Activated CD4-positive, alpha-beta T cell treated with anti-CD3 and anti-CD28 coated beads for 36 hours (primary cell): ENCODE measurements around the gene IFNAR1. TPM values are rescaled to one million over a fixed set of nuclear protein-coding genes. Genes with fewer than 3 reads are reported as not detected.
A peak's percentile ranks its signal among the peaks of the same experiment; 100 is the strongest.

ENCODE experiments used
- ATAC-seq: fragments of 200-7000 bp; cut with Tn5 transposase; one replicate; pipeline ENCODE4 v1.10.0; 2021; ENCODE audit warnings: mild to moderate bottlenecking, moderate library complexity
- CTCF ChIA-PET: fragments of 350-600 bp; sonication (Branson Sonifier 250); formaldehyde crosslinking; loops from one replicate; lab custom pipeline; 2021; ENCODE audit warnings: antibody characterized with exemption; lab: Charles Lee
- POLR2A ChIA-PET: fragments of 350-600 bp; sonication (Branson Sonifier 250); formaldehyde crosslinking; loops from one replicate; lab custom pipeline; 2021; ENCODE audit warnings: antibody characterized with exemption, inconsistent platforms; lab: Charles Lee
- DNase-seq: peaks from one replicate; pipeline ENCODE4 v3.0.0-alpha.2; 2020
- H3K27ac Mint-ChIP-seq: one replicate; pipeline ENCODE4 v1.8.0; 2021; ENCODE audit warnings: mixed read lengths
- H3K27me3 Mint-ChIP-seq: one replicate; pipeline ENCODE4 v1.8.0; 2021; ENCODE audit warnings: mixed read lengths
- H3K36me3 Mint-ChIP-seq: one replicate; pipeline ENCODE4 v1.8.0; 2021; ENCODE audit warnings: low read depth, mixed read lengths
- H3K4me1 Mint-ChIP-seq: one replicate; pipeline ENCODE4 v1.8.0; 2021; ENCODE audit warnings: mixed read lengths
- H3K4me3 Mint-ChIP-seq: one replicate; pipeline ENCODE4 v1.8.0; 2021; ENCODE audit warnings: mild to moderate bottlenecking, moderate library complexity, mixed read lengths
- H3K9me3 Mint-ChIP-seq: one replicate; pipeline ENCODE4 v1.8.0; 2021; ENCODE audit warnings: low read depth, mixed read lengths
- intact Hi-C, 2 experiments: fragments of 100-400 bp; cut with DNase I in 1 of 2; cut with micrococcal nuclease in 1 of 2; formaldehyde crosslinking; loops; one replicate each; pipeline versions ENCODE4 v1.14.2 to v1.15.1; 2022 to 2024; cut with DNase I, micrococcal nuclease
- total RNA-seq, 2 experiments: library from RNA; stranded (reverse); gene quantifications; one replicate each; pipeline ENCODE4 v1.2.3, GENCODE V29; 2021

Gene IFNAR1
- total RNA-seq, 2 experiments from 2014 or later, result 21.8 to 29.6 TPM

GRCh38 chr21:33292724-33293123, 32.0 kb upstream of the IFNAR1 start:
- Mint-ChIP-seq H3K36me3 (peaks cover 46% of the 10 kb centered on the region), H3K27ac (no peak overlapping the region), H3K9me3 (no peaks in the 10 kb centered on the region), H3K27me3 (no peaks in the 10 kb centered on the region), H3K4me3 (no peak overlapping the region), H3K4me1 (peaks cover 26% of the 10 kb centered on the region)
- POLR2A ChIA-PET, result interaction anchor here (0.6 kb wide), 1 partner anchor 358 kb away, joined by 3 read pairs; no protein-coding TSS in a partner anchor
- CTCF ChIA-PET, result interaction anchor here (0.6 to 1.9 kb wide), 2 partner anchors 93 to 96 kb away, joined by 4 to 5 read pairs; no protein-coding TSS in a partner anchor
- intact Hi-C loops, result no loop called here
- ATAC-seq (no peak), DNase-seq (no peak)

DNA sequence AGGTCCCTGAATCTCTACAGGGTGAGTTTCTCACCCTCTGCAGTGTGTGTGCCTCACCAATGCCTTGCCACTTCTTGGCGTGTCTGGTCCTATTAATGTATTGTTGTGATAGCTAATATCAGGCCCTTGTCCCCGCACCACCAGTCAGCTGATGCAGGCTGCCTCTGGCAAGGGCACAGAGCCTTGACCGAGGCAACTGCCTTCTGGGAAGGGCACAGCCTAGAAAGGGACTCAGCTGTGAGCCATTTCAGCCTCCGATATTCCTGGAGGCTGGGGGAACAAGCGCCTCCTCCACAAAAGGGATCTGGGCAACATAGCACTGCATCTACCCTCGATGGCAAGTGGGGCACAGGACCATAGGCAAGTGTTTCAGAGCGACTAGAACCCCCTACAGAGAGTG, 31.6 kb upstream of the IFNAR1 start:
- Mint-ChIP-seq H3K4me3 (no peak overlapping the region), H3K27me3 (no peaks in the 10 kb centered on the region), H3K4me1 (peaks cover 30% of the 10 kb centered on the region), H3K36me3 (peaks cover 45% of the 10 kb centered on the region), H3K27ac (peak overlapping the region; percentile 61), H3K9me3 (no peaks in the 10 kb centered on the region)
- CTCF ChIA-PET, result interaction anchor here (0.6 to 1.9 kb wide), 2 partner anchors 93 to 96 kb away, joined by 4 to 5 read pairs; no protein-coding TSS in a partner anchor
- intact Hi-C loops, result no loop called here
- no peak for DNase-seq
- POLR2A ChIA-PET, result interaction anchor here (1.0 kb wide), 1 partner anchor 32 kb away, joined by 5 read pairs; the partner anchor contains the start of gene IFNAR1
- no peak for ATAC-seq

DNA sequence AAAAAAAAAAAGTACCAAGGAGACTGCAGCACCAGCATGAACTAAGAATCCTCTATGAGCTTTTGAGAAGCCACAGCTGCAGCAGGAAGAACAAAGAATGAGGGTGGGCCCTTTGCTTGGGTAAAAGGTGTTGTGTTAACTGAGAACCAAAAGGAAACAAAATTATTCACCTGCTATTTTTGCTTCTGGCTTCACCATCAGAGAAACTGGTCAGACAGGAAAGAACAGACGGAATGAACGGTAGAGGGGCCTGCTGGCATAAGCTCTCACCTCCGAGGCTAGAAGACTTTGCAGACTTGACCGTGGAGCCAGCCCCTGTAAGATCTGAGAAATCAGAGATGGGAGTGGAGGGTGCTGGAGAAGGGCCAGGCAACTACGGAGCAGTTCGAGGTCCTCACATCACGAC, 31.0 kb upstream of the IFNAR1 start:
- ChIA-PET CTCF (interaction anchor here (0.7 to 1.2 kb wide), 3 partner anchors 19 to 324 kb away, joined by 3 to 4 read pairs (median 4); no protein-coding TSS in a partner anchor), POLR2A (interaction anchor here (0.6 to 1.0 kb wide), 4 partner anchors 31 to 292 kb away, joined by 3 to 6 read pairs (median 4); partner anchors contain the start of gene IFNAR1)
- H3K27ac Mint-ChIP-seq, result peak overlapping the region; percentile 61
- H3K4me1 Mint-ChIP-seq, result peaks cover 35% of the 10 kb centered on the region
- DNase-seq, result no peak
- peak; percentile 40 for ATAC-seq
- no peak overlapping the region for H3K4me3 Mint-ChIP-seq
- intact Hi-C loops, result no loop called here
- no peaks in the 10 kb centered on the region for H3K9me3 Mint-ChIP-seq
- peaks cover 43% of the 10 kb centered on the region for H3K36me3 Mint-ChIP-seq
- no peaks in the 10 kb centered on the region for H3K27me3 Mint-ChIP-seq

DNA sequence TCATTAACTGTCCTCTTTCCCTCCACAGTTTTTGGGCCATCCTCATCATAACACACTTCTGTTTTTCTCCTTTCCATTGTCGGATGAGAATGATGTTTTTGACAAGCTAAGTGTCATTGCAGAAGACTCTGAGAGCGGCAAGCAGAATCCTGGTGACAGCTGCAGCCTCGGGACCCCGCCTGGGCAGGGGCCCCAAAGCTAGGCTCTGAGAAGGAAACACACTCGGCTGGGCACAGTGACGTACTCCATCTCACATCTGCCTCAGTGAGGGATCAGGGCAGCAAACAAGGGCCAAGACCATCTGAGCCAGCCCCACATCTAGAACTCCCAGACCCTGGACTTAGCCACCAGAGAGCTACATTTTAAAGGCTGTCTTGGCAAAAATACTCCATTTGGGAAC, 28.6 kb upstream of the IFNAR1 start:
- ChIA-PET CTCF (no interaction called here), POLR2A (interaction anchor here (0.6 kb wide), 1 partner anchor 217 kb away, joined by 3 read pairs; no protein-coding TSS in a partner anchor)
- peaks cover 44% of the 10 kb centered on the region for H3K36me3 Mint-ChIP-seq
- peaks cover 57% of the 10 kb centered on the region for H3K4me1 Mint-ChIP-seq
- H3K27ac Mint-ChIP-seq, result no peak overlapping the region
- DNase-seq, result no peak
- H3K27me3 Mint-ChIP-seq, result no peaks in the 10 kb centered on the region
- no peak overlapping the region for H3K4me3 Mint-ChIP-seq
- intact Hi-C loops, result no loop called here
- no peaks in the 10 kb centered on the region for H3K9me3 Mint-ChIP-seq
- ATAC-seq, result no peak

DNA sequence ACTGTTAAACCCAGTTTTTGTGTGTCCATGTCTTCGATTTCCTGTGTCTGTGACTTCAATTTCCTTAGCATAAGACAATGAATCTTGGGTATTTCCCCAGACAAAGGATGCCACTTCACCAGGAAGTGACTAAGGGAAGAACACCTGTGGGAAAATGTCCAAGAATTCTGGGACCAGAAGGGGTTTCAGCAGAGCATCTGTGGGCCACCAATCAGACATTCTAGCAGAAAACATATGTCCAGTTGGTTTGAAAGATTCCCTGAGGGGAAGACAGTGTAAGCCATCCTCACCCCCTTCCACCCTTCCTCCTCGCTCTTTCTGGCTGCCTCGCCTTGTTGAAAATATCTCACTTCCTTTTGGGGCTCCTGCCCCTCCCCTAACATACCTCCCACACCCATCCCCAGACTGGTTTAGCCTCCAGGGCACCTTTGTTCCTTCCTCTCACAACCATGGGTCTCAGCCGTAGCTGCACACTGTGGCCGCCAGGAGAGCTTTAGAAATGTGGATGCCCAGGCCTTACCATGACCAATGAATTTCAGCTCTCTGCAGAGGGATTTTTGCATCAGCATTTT, 25.5 kb upstream of the IFNAR1 start:
- POLR2A ChIA-PET, result interaction anchor here (0.7 to 1.0 kb wide), 2 partner anchors 26 to 505 kb away, joined by 3 to 6 read pairs; partner anchors contain the start of gene IFNAR1
- Mint-ChIP-seq H3K9me3 (no peaks in the 10 kb centered on the region), H3K27ac (peak overlapping the region; percentile 85), H3K27me3 (no peaks in the 10 kb centered on the region), H3K4me3 (peak overlapping the region; percentile 19), H3K4me1 (peaks cover 44% of the 10 kb centered on the region), H3K36me3 (peaks cover 27% of the 10 kb centered on the region)
- CTCF ChIA-PET, result interaction anchor here (0.6 to 3.1 kb wide), 19 partner anchors 9 to 1064 kb away, joined by 3 to 15 read pairs (median 4); partner anchors contain the start of gene IFNAR1
- intact Hi-C loops, result no loop called here
- ATAC-seq, result peak; percentile 90
- peak; percentile 69 for DNase-seq

DNA sequence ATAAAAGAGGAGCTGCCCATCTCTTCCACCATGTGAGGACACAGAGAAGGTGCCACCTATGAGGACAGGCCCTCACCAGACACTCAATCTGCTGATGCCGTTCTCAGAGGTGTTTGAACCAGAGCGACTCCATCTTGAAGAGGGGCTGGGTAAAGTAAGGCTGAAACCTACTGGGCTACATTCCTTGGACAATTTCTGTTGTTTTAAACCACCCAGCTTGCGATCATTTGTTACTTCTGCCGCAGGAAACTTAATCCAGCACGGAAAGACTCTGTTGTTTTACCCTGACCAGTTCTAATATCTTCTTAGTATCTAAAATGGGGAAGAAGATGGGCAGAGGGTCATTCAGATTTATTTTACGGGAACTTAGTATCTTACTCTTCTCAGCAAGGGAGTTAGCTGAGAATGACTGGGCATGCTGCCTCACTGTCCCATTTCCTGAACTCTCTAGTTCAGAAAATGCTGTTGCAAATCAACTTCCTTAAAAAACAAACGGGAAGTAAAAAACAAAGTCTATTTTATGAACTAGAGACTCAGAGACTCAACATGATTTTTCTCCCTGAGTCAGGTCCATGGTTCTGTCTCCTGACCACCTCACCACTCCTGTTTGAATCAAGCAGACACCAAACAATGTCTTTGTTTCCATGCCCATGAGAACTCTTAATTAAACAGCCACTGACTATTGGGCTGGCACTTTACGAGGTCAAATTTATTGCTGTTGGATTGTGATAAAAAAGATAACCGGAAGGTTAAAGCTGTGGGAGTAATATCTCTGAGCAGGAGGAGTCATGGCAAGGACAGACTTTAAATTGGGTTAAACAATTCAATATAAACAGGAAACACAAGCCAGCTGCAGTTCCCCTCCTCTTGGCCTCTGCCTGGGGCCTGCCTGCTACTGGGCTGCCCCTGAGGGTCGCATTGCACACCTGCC, 23.8 kb upstream of the IFNAR1 start:
- Mint-ChIP-seq H3K4me3 (no peak overlapping the region), H3K36me3 (peaks cover 21% of the 10 kb centered on the region), H3K9me3 (no peaks in the 10 kb centered on the region), H3K27me3 (no peaks in the 10 kb centered on the region), H3K4me1 (peaks cover 45% of the 10 kb centered on the region), H3K27ac (peak overlapping the region; percentile 53)
- no peak for DNase-seq
- POLR2A ChIA-PET, result no interaction called here
- no peak for ATAC-seq
- intact Hi-C loops, result no loop called here
- CTCF ChIA-PET, result interaction anchor here (0.5 to 3.1 kb wide), 10 partner anchors 10 to 459 kb away, joined by 3 to 15 read pairs (median 4); partner anchors contain the start of gene IFNAR1

GRCh38 chr21:33301632-33302002, 23.2 kb upstream of the IFNAR1 start:
- POLR2A ChIA-PET, result no interaction called here

GRCh38 chr21:33302055-33302454, 22.7 kb upstream of the IFNAR1 start:
- ChIA-PET CTCF (interaction anchor here (0.6 to 0.9 kb wide), 2 partner anchors 15 to 29 kb away, joined by 3 read pairs; no protein-coding TSS in a partner anchor), POLR2A (no interaction called here)
- Mint-ChIP-seq H3K4me1 (peaks cover 45% of the 10 kb centered on the region), H3K36me3 (peaks cover 13% of the 10 kb centered on the region), H3K4me3 (no peak overlapping the region), H3K27ac (no peak overlapping the region), H3K9me3 (no peaks in the 10 kb centered on the region), H3K27me3 (no peaks in the 10 kb centered on the region)
- DNase-seq (no peak), ATAC-seq (no peak)
- intact Hi-C loops, result no loop called here

More at GRCh38 chr21:33301632-33302002, 23.2 kb upstream of the IFNAR1 start:
- peaks cover 14% of the 10 kb centered on the region for H3K36me3 Mint-ChIP-seq
- DNase-seq (no peak), ATAC-seq (no peak)
- CTCF ChIA-PET, result interaction anchor here (0.6 to 0.9 kb wide), 2 partner anchors 15 to 29 kb away, joined by 3 read pairs; no protein-coding TSS in a partner anchor
- no peak overlapping the region for H3K27ac Mint-ChIP-seq
- no peaks in the 10 kb centered on the region for H3K27me3 Mint-ChIP-seq
- H3K4me3 Mint-ChIP-seq, result no peak overlapping the region
- peaks cover 45% of the 10 kb centered on the region for H3K4me1 Mint-ChIP-seq
- intact Hi-C loops, result no loop called here
- no peaks in the 10 kb centered on the region for H3K9me3 Mint-ChIP-seq

GRCh38 chr21:33302796-33303195, 22.0 kb upstream of the IFNAR1 start:
- H3K9me3 Mint-ChIP-seq, result no peaks in the 10 kb centered on the region
- DNase-seq (no peak), ATAC-seq (no peak)
- POLR2A ChIA-PET, result no interaction called here
- no peak overlapping the region for H3K4me3 Mint-ChIP-seq
- H3K36me3 Mint-ChIP-seq, result peaks cover 9% of the 10 kb centered on the region
- intact Hi-C loops, result no loop called here
- CTCF ChIA-PET, result interaction anchor here (0.7 to 1.0 kb wide), 2 partner anchors 17 to 467 kb away, joined by 3 read pairs; no protein-coding TSS in a partner anchor
- peaks cover 40% of the 10 kb centered on the region for H3K4me1 Mint-ChIP-seq
- no peaks in the 10 kb centered on the region for H3K27me3 Mint-ChIP-seq
- H3K27ac Mint-ChIP-seq, result no peak overlapping the region

DNA sequence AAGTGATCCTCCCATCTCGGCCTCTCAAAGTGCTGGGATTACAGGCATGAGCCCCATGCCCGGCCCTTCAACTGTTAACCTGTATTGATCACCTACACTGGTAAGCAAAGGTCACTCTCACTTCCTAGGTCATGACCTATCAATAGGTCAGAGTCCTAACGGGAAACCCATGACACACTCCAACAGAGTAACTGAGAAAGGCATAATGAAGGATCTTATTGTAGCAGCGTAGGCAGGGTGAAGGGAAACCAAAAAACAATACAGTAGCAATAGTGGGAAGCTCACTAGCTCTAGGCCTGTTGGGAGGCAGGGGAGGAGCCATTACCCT, 19.5 kb upstream of the IFNAR1 start:
- DNase-seq, result no peak
- POLR2A ChIA-PET, result no interaction called here
- no peak for ATAC-seq
- Mint-ChIP-seq H3K4me1 (peaks cover 31% of the 10 kb centered on the region), H3K9me3 (no peaks in the 10 kb centered on the region), H3K27me3 (no peaks in the 10 kb centered on the region), H3K36me3 (no peaks in the 10 kb centered on the region), H3K4me3 (no peak overlapping the region), H3K27ac (no peak overlapping the region)
- CTCF ChIA-PET, result interaction anchor here (0.6 kb wide), 1 partner anchor 108 kb away, joined by 5 read pairs; no protein-coding TSS in a partner anchor
- intact Hi-C loops, result no loop called here

DNA sequence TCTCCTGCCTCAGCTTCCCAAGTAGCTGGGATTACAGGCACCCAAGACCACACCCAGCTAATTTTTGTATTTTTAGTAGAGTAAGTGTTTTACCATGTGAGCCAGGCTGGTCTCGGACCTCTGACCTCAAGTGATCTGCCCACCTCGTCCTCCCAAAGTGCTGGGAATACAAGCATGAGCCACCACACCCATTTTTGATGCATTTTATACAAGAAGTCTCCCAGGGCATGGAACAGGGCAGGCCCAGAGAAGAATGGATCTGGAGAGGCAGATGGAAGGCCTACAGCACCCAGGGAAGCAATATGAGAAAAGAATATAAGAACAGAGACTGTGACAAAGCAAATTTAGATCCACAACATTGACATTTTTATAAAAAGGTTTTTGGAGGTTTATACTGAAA, 18.8 kb upstream of the IFNAR1 start:
- DNase-seq, result no peak
- peaks cover 25% of the 10 kb centered on the region for H3K4me1 Mint-ChIP-seq
- H3K4me3 Mint-ChIP-seq, result no peak overlapping the region
- no peak overlapping the region for H3K27ac Mint-ChIP-seq
- intact Hi-C loops, result no loop called here
- CTCF ChIA-PET, result no interaction called here
- POLR2A ChIA-PET, result no interaction called here
- H3K27me3 Mint-ChIP-seq, result no peaks in the 10 kb centered on the region
- no peak for ATAC-seq
- H3K9me3 Mint-ChIP-seq, result no peaks in the 10 kb centered on the region
- no peaks in the 10 kb centered on the region for H3K36me3 Mint-ChIP-seq
